ENCODE data around the gene ZEB2.

ZEB2 gene

DNA sequence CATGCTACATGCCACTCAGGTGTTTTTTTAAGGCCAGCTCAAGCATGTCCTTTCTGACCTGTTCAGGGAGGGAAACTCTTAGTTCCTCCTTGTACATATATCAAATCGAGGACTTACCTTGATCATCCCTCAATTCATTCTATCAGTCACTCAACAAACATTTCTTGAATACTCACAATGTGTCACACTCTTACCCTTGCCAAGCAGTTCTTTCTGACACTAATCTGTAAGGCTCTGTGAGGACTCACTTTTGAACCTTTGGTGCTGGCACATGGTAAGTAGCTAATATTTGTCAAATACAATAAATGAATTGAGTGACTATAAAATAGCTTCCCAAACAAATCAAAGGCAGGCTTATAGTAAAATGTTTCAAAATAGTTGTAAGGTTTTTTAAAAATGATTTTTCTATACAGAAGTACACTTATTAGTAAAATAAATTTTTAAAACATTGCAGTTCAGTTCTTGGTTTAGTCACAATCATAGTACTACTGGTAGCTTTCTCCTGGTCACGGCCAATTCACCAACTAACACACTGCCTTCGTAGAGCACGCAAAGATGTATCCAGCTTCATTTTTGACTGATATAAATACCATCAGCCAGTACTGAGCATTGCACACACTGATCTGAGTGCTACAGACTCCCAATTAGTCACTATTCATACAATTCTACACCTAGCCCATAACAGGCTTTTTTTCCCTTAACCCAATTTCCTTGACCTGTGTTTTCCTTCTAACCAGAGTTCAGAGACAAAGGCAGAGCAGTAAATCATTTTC lies 50.9 kb downstream of the ZEB2 start:
- no peak for DNase-seq

- DNase-seq: no peak
Measured at GRCh38 chr2:144467502-144468137, 52.3 kb downstream of the ZEB2 start.

DNA sequence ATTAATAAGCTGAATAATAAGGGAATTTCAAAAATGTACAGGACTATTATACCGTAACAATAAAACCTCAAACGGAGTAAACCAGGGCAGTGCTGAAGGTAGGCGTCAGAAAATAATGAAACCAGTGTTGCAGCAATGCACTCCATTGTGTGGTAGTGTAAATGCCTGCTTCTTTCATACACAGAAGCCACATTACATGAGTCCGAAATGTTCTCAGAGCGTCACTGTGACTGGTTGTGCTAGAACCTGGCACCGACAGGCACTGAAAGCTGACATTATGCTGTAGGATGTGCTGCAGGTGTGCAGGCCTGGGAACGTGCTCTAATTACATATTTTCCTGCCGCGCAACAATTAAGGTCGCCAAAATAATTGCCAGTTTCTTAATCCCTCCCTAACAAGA lies 53.3 kb downstream of the ZEB2 start:
- no peak for DNase-seq

GRCh38 chr2:144465749-144466148 lies 54.2 kb downstream of the ZEB2 start:
- DNase-seq: no peak

GRCh38 chr2:144464730-144465129 lies 55.2 kb downstream of the ZEB2 start:
- no peak for DNase-seq

DNA sequence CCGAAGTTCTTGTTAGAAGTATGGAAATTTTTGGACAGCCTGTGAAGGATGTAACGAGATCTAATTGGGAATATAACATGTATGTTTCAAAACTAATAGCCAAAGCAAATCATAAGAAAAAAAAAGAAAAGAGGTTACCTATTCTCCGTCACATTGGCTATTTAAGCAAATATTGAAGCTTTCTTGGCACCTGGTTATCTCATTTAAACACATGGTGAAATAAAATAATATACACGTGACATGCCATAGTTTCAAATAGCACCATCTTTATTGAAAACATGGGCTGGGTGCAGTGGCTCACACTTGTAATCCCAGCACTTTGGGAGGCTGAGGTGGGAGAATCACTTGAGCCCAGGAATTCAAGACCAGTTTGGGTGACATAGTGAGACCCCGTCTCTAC lies 56.7 kb downstream of the ZEB2 start:
- DNase-seq: no peak

DNA sequence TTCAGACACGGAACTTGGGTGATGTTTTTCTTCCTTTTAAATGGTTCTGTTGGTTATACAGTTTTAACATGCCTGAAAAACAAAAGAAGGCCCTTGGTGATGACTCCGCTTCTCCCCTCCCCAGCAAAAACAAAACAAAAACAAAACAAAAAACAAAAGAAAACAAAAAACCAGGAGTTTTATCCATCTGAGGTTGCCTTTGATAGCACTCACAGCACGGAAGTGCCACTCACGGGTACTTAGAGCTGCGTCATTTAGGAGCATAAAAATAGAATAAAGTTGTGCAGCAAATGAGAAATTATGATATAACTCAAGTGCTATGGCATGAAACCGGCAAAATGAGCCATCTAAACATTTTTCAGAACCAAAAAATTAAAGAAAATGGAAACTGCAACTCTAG lies 57.7 kb downstream of the ZEB2 start:
- no peak for DNase-seq

DNA sequence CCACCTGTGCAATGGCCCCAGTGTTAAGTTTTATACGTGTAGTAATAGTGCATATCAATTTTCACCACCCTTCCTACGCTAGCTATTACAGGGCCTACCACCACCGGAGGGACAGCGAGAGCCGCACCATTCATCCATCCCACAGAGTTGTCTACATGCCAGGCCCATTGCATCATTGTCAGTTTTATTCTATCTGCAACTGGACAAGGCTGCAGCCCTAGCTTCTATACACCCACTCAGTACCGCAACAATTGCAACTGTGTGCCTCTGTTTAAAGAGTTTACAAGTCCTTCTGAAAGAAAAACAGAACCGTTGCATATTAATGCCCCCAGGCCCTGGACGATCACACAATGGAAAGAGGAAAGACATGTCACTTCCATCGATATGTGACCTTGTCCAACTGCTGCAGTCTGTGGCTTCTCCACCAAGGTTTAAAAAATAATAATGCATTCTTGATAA lies 58.6 kb downstream of the ZEB2 start:
- no peak for DNase-seq

- DNase-seq: no peak
Measured at GRCh38 chr2:144460727-144461307, 59.1 kb downstream of the ZEB2 start.

GRCh38 chr2:144459937-144460336 lies 60.0 kb downstream of the ZEB2 start:
- DNase-seq: no peak

DNA sequence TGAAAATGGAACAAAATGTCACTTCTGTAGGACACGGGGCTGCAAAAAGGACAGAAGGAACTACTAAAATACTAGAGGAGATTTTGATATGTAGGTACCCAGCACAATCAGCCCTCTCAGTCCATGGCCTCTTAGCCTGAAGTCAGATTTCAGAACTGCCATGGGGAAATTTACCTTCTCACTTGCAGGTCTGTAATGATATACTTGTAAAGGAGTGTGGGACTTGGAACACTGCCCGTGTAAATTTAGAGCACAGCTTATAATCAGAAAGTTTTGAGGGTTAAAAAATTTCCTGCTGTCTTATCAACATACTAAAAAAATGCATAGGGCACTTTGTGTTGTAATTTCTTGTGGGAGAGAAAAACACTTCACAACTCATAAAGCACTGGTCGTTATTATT lies 60.6 kb downstream of the ZEB2 start:
- DNase-seq: no peak

GRCh38 chr2:144458541-144458940 lies 61.4 kb downstream of the ZEB2 start:
- DNase-seq: no peak

DNA sequence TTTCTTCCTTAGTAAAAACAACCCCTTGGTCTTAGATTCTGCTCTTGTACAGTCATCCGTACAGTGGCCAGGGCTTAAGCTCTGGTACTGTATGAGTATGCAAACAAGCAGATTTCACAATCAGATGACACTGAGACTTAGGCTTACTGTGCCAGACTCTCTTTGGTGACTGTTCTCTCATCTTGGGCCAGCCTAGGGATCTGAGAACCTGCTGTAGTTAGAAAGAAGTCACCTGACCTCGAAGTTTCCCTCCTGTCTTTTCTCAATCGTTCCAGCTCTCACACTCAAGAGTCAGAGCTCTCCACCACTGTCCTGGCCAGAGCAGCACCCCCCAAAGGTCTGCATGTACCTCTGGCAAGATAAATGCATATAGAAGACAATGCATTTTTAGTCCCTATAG lies 63.2 kb downstream of the ZEB2 start:
- no peak for DNase-seq

GRCh38 chr2:144455987-144456386 lies 63.9 kb downstream of the ZEB2 start:
- no peak for DNase-seq

- no peak for DNase-seq
Measured at GRCh38 chr2:144454466-144455287, 65.2 kb downstream of the ZEB2 start.

DNA sequence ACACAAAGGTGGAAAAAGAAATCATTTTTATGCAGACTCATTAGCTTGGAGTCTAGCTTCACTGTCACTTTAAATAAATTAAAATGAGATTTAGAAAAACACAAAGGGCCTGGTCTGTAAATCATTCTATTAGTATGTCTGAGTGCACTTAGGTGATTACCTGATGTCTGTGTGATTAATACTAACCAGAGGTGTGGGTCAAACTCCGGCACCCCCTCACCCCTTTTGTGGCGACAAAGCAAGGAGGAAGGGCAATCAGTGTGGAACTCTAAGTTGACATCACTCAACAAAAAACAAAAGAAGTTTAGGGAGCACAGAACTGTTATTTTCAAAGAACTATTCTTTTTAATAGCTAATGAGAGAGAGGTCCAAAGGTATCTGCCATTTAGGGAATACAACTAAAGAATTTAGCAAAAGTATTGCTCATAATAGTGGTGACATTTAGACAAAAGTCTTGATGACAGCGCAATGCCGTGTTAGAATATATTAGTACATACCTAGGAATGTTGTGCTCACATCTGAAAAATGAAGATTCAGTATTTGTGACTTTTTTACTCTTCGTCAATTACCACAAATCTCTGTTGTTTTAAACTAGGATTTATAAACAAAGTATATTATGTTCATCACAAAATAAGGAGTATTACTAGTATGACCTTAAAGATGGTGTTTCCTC lies 66.3 kb downstream of the ZEB2 start:
- no peak for DNase-seq

DNA sequence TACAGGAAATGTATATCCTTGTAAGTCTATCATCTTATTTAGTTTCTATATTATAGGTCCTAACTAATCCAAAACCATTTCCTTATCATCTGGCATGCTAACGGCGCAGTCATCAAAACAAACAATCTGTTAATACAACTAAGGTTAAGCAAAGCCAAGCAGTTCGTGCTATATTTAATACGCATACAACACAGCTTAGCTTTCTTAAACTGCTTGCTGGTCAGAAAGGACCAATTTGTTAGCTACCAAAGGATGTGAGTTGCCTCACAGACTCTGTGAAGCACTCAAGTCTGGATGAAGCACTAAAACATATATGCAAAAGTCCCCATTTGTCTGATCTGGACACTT lies 67.0 kb downstream of the ZEB2 start:
- DNase-seq: no peak

DNA sequence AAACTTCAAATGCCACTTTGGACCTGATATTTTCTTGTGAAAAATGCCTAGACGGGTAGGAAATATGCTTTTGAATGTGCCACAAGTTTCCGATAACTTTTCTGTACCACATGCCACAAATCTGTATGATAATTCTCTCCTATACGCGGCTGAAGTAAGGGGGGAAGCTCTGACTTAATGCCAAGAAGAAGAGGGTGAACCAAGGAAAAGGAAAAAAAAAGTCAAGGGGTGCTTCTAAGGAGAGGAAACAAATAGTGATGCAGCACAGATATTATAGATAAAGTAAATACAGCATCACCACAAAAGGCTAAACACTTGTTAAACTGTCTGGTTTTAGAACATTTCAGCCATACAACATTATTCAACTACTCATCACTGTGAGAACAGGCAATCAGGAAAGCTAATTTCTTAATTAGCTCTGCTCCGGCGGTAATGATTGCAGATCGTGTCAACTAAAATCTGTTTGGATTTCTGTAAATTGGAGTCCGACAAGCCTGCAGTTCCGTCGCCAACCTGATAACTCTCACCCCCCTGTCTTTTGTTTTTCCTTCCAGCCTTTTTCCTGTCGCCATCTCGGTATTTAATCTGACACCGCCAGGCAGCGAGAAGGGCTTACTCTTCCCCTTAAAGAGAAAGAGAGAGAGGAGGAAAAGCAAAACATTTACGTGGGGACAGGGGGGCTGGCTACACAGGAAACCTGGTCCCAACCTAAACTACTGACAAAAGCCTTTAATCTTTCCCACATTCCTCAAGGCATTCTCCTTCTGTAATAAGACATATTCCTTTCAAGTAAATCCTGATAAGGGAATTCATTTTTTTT lies 67.5 kb downstream of the ZEB2 start:
- DNase-seq: no peak

DNA sequence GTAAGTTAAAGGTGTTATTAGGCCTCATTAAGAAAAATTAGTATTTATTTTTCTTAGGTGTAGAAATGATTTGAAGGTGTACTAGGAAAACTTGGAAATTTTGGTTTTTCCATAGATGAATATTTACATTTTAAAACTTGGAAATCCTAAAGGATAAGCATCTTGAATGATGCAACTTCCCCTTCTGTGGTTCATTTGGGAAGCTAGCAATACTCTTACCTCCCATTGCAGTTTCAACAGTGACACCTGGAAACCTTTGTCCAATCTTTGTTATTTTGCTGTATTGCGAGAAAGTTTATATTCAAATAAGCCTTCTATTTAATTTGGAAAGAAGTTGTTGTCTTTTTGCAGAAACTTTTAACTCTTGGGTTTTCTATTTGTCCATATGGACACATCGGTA lies 68.5 kb downstream of the ZEB2 start:
- no peak for DNase-seq

DNA sequence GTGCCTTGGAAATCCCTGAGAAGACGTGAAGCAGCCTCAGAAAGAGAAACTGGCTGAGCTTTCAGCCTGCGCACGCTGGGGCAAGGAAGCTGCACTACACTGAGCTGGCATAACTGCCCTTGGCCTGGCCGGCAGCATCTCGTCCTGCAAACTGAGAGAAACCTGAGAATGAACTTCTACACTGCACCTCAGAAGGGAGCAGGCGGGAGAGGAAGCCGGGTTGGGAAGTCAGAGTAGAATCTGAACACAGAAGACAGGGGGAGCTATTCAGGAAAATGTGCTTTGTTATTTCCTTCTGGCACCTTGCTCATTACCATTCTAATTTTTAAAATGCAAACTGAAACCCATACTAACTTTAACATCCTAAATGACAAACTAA lies 70.9 kb downstream of the ZEB2 start:
- no peak for DNase-seq

GRCh38 chr2:144448389-144449027 lies 71.4 kb downstream of the ZEB2 start:
- DNase-seq: no peak

DNA sequence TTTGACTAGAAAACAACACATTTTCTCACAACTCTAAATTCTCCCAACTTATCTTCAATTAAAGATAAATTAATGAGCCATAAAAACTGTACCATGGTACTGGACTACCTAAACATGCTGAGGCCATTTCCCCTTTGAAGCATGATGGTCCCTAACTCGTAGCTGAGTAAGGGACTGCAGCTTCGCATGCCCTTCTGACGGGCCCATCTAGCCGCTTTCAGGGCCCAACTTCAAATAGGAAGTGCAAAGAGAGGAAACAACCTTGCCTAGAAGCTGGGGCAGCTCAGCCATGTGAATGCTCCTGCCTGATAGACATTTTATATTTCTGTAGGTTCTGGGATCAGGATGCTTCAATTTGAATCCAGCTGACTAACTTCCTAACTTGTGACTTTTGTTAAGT lies 72.4 kb downstream of the ZEB2 start:
- DNase-seq: no peak

Data from NCI-H1417 treated with DMSO at 0.1 percent for 48 hours (cell line).